H9 (cell line): ENCODE data around the gene NPHS2. TPM values are rescaled to one million over a fixed set of nuclear protein-coding genes. Genes with fewer than 3 reads are reported as not detected.

ENCODE experiments used
- DNase-seq: peaks from one replicate; pipeline ENCODE4 v3.0.0-alpha.2; 2017
- H2AFZ ChIP-seq: one replicate; pipeline ENCODE4 v1.6.1; 2013; ENCODE audit warnings: mild to moderate bottlenecking, low read length, control low read depth, moderate library complexity
- H2AK5ac ChIP-seq: 2 replicates; pipeline ENCODE4 v1.6.1; 2013; ENCODE audit warnings: low read length, control low read depth, mixed read lengths; ENCODE audit not compliant: insufficient read length
- H2BK120ac ChIP-seq: one replicate; pipeline ENCODE4 v1.6.1; 2013; ENCODE audit warnings: low read depth, mild to moderate bottlenecking, low read length, control low read depth, inconsistent platforms; ENCODE audit not compliant: poor library complexity, severe bottlenecking
- H2BK12ac ChIP-seq: 2 replicates; pipeline ENCODE4 v1.6.1; 2013; ENCODE audit warnings: low read length, control low read depth, mixed read lengths, low read depth; ENCODE audit not compliant: insufficient read length
- H2BK15ac ChIP-seq: 2 replicates; pipeline ENCODE4 v1.6.1; 2013; ENCODE audit warnings: low read depth, low read length, control low read depth
- H2BK20ac ChIP-seq: one replicate; pipeline ENCODE4 v1.6.1; 2013; ENCODE audit warnings: low read depth, mild to moderate bottlenecking, low read length, control low read depth, inconsistent platforms; ENCODE audit not compliant: poor library complexity, severe bottlenecking
- H2BK5ac ChIP-seq: 2 replicates; pipeline ENCODE4 v1.6.1; 2013; ENCODE audit warnings: low read length, control low read depth, mixed read lengths; ENCODE audit not compliant: insufficient read length
- H3K14ac ChIP-seq: 2 replicates; pipeline ENCODE4 v1.6.1; 2013; ENCODE audit warnings: low read length, control low read depth; ENCODE audit not compliant: insufficient read depth
- H3K18ac ChIP-seq: 2 replicates; pipeline ENCODE4 v1.6.1; 2013; ENCODE audit warnings: low read depth, mild to moderate bottlenecking, mixed read lengths, low read length, control low read depth; ENCODE audit not compliant: insufficient read length
- H3K23ac ChIP-seq: 2 replicates; pipeline ENCODE4 v1.6.1; 2013; ENCODE audit warnings: low read length, control low read depth, mixed read lengths, low read depth; ENCODE audit not compliant: insufficient read length
- H3K23me2 ChIP-seq: 2 replicates; pipeline ENCODE4 v1.6.1; 2013; ENCODE audit warnings: low read depth, mild to moderate bottlenecking, mixed read lengths, low read length, control low read depth; ENCODE audit not compliant: insufficient read length, poor library complexity, severe bottlenecking
- H3K27ac ChIP-seq: 2 replicates; pipeline ENCODE4 v1.5.1; 2013; ENCODE audit warnings: low read length, control low read depth, mixed read lengths, low read depth; ENCODE audit not compliant: insufficient read length
- H3K27me3 ChIP-seq: 2 replicates; pipeline ENCODE4 v1.6.1; 2013; ENCODE audit warnings: low read length, control low read depth, inconsistent platforms; ENCODE audit not compliant: insufficient read depth
- H3K4ac ChIP-seq: 2 replicates; pipeline ENCODE4 v1.6.1; 2013; ENCODE audit warnings: low read depth, mild to moderate bottlenecking, control low read depth, inconsistent platforms, low read length, moderate library complexity
- H3K4me1 ChIP-seq: 2 replicates; pipeline ENCODE4 v1.6.1; 2013; ENCODE audit warnings: low read length, control low read depth, inconsistent platforms; ENCODE audit not compliant: insufficient read depth
- H3K4me2 ChIP-seq: 2 replicates; pipeline ENCODE4 v1.6.1; 2013; ENCODE audit warnings: low read length, control low read depth, mixed read lengths; ENCODE audit not compliant: insufficient read length, insufficient read depth
- H3K56ac ChIP-seq: 2 replicates; pipeline ENCODE4 v1.6.1; 2013; ENCODE audit warnings: low read depth, mild to moderate bottlenecking, mixed read lengths, low read length, control low read depth; ENCODE audit not compliant: insufficient read length
- H3K79me1 ChIP-seq: 2 replicates; pipeline ENCODE4 v1.6.1; 2013; ENCODE audit warnings: low read depth, mild to moderate bottlenecking, moderate library complexity, low read length, control low read depth, inconsistent platforms; ENCODE audit not compliant: insufficient read depth, poor library complexity, severe bottlenecking
- H3K79me2 ChIP-seq: 2 replicates; pipeline ENCODE4 v1.6.1; 2013; ENCODE audit warnings: low read length, control low read depth, inconsistent platforms; ENCODE audit not compliant: insufficient read depth
- H3K9ac ChIP-seq: 2 replicates; pipeline ENCODE4 v1.6.1; 2013; ENCODE audit warnings: low read length, control low read depth, mixed read lengths; ENCODE audit not compliant: insufficient read length; ENCODE audit errors: extremely low read depth
- H3K9me3 ChIP-seq: one replicate; pipeline ENCODE4 v1.6.1; 2013; ENCODE audit warnings: low read depth, low read length, inconsistent platforms; ENCODE audit not compliant: control insufficient read depth
- H3T11ph ChIP-seq: one replicate; pipeline ENCODE4 v1.6.1; 2013; ENCODE audit warnings: mild to moderate bottlenecking, low read length, control low read depth, inconsistent platforms
- H4K20me1 ChIP-seq: one replicate; pipeline ENCODE4 v1.6.1; 2013; ENCODE audit not compliant: control insufficient read depth, insufficient read length, insufficient read depth
- H4K5ac ChIP-seq: 2 replicates; pipeline ENCODE4 v1.6.1; 2013; ENCODE audit warnings: low read depth, mild to moderate bottlenecking, mixed read lengths, low read length, control low read depth; ENCODE audit not compliant: insufficient read length
- H4K8ac ChIP-seq: replicated peaks from 2 replicates; pipeline ENCODE4 v1.6.1; 2013; ENCODE audit warnings: low read length, control low read depth, mixed read lengths, low read depth; ENCODE audit not compliant: insufficient read length
- H4K91ac ChIP-seq: 2 replicates; pipeline ENCODE4 v1.6.1; 2013; ENCODE audit warnings: low read depth, mild to moderate bottlenecking, moderate library complexity, mixed read lengths, low read length, control low read depth; ENCODE audit not compliant: insufficient read length
- H3K27ac Mint-ChIP-seq, 3 experiments: 2 replicates in 2 of 3; 3 replicates in 1 of 3; pipeline ENCODE4 v1.8.0; 2020 to 2021; ENCODE audit warnings: mixed read lengths in 3 of 3, mild to moderate bottlenecking in 1 of 3, moderate library complexity in 1 of 3
- H3K27me3 Mint-ChIP-seq: 2 replicates; pipeline ENCODE4 v1.8.0; 2021; ENCODE audit warnings: low read depth, mild to moderate bottlenecking, moderate library complexity, mixed read lengths
- H3K36me3 Mint-ChIP-seq, 3 experiments: 2 replicates in 2 of 3; 3 replicates in 1 of 3; pipeline ENCODE4 v1.8.0; 2020 to 2021; ENCODE audit warnings: low read depth in 3 of 3, mixed read lengths in 3 of 3; ENCODE audit not compliant: insufficient read depth in 1 of 3
- H3K4me1 Mint-ChIP-seq, 2 experiments: 2 replicates each; pipeline ENCODE4 v1.8.0; 2020; ENCODE audit warnings: mixed read lengths in 2 of 2
- H3K4me3 Mint-ChIP-seq, 2 experiments: 2 replicates in 1 of 2; 3 replicates in 1 of 2; pipeline ENCODE4 v1.8.0; 2020 to 2021; ENCODE audit warnings: mild to moderate bottlenecking in 2 of 2, mixed read lengths in 2 of 2, moderate library complexity in 1 of 2
- H3K9me3 Mint-ChIP-seq, 2 experiments: 2 replicates in 1 of 2; 3 replicates in 1 of 2; pipeline ENCODE4 v1.8.0; 2020; ENCODE audit warnings: mild to moderate bottlenecking in 2 of 2, mixed read lengths in 2 of 2, moderate library complexity in 1 of 2
- WGBS: extraction: QIAGEN DNeasy Blood & Tissue Kit; methylation state at CpG from one replicate; pipeline ENCODE4 v1.1.7; 2013; ENCODE audit warnings: missing lambda C conversion rate, low lambda C conversion rate, mixed read lengths; ENCODE audit not compliant: insufficient read length; ENCODE audit errors: extremely low coverage; 5-methylcytosine and 5-hydroxymethylcytosine counted together
- total RNA-seq: library from RNA; stranded (reverse); gene quantifications from 2 replicates; pipeline ENCODE4 v1.2.1, GENCODE V29; 2021
- TF ChIP-seq, protein P1 (sequence below): fragments of 200-600 bp; sonication (generic); conservative IDR thresholded peaks from 3 replicates; pipeline ENCODE4 v1.8.0; 2021; ENCODE audit warnings: antibody characterized with exemption, mild to moderate bottlenecking

NPHS2 gene
- total RNA-seq, 1 experiment from 2014 or later = not detected

DNA sequence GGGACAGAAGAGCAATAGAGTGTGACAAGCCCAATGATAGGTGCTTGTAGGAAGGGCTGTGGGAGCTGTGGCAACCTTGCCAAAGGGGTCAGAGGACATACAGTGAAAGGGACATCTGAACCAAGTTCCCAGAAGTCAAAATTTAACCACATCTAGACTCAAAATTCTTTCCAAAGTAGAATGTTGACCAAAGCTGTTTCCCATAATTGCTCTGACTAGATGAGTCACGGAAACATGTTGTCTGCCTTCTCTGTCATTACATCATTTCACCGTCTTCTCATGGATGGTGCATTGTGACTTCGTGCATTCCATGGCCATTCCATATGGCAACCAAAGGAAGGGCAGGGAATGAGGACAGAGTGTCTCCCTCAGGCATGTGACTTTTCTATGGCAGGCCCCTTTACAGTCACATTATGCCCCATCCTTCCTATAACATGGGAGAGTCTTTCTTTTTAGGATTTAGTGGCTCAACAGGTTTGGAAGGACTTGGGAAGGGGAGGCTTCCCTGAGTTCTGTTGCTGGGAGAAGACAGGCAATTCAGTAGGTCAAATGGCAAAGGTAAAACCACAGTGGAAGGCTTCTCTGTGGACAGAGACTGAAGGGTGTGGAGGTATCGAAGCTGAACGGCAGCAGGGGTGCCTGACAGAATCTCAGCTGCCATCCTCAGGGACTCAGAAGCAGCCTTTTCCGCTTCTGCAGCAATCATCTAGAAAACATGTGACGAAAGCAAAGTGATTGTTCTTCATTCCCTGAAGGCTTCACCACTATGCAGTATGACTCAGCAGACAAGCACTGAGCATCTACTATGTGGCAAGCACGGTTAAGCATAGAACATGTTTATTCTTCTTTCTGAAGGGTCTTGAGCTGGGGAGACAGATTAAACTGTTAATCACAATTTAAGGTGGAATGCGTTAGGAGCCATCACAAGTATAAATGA, 24.7 kb downstream of the NPHS2 start:
- no peaks in the 10 kb centered on the region; the same call in none of the 2 replicates for H3K27me3 Mint-ChIP-seq
- Histone ChIP-seq H3T11ph (no peak overlapping the region), H2BK12ac (no peak overlapping the region), H2BK5ac (no peak overlapping the region), H3K27ac (no peak overlapping the region), H3K79me2 (no peaks in the 10 kb centered on the region), H4K5ac (no peak overlapping the region), H3K9me3 (no peaks in the 10 kb centered on the region), H4K91ac (no peak overlapping the region), H3K56ac (no peak overlapping the region), H3K18ac (no peak overlapping the region), H3K79me1 (no peaks in the 10 kb centered on the region), H2BK15ac (no peak overlapping the region), H3K4me2 (no peak overlapping the region), H2BK120ac (no peak overlapping the region), H3K23me2 (no peaks in the 10 kb centered on the region), H3K4ac (no peak overlapping the region), H3K14ac (no peak overlapping the region), H2AK5ac (no peak overlapping the region), H3K27me3 (no peaks in the 10 kb centered on the region), H3K9ac (no peak overlapping the region), H4K20me1 (no peaks in the 10 kb centered on the region), H2BK20ac (no peak overlapping the region), H2AFZ (no peak overlapping the region), H3K4me1 (no peaks in the 10 kb centered on the region), H4K8ac (no peak overlapping the region), H3K23ac (no peak overlapping the region)
- H3K4me3 Mint-ChIP-seq = no peak overlapping the region
- no peak for DNase-seq
- TF ChIP-seq, protein P1, sequence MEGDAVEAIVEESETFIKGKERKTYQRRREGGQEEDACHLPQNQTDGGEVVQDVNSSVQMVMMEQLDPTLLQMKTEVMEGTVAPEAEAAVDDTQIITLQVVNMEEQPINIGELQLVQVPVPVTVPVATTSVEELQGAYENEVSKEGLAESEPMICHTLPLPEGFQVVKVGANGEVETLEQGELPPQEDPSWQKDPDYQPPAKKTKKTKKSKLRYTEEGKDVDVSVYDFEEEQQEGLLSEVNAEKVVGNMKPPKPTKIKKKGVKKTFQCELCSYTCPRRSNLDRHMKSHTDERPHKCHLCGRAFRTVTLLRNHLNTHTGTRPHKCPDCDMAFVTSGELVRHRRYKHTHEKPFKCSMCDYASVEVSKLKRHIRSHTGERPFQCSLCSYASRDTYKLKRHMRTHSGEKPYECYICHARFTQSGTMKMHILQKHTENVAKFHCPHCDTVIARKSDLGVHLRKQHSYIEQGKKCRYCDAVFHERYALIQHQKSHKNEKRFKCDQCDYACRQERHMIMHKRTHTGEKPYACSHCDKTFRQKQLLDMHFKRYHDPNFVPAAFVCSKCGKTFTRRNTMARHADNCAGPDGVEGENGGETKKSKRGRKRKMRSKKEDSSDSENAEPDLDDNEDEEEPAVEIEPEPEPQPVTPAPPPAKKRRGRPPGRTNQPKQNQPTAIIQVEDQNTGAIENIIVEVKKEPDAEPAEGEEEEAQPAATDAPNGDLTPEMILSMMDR = no peak
- no CpG with 5 or more reads among the region's 9 CpGs for WGBS
- no peak overlapping the region for H3K27ac Mint-ChIP-seq
- H3K9me3 Mint-ChIP-seq = no peaks in the 10 kb centered on the region; a peak in 1 of 5 replicates
- peaks cover 12 to 13% of the 10 kb centered on the region in 2 experiments for H3K4me1 Mint-ChIP-seq
- no peaks in the 10 kb centered on the region for H3K36me3 Mint-ChIP-seq
